Thyroid gland (tissue), 4 donors: ENCODE results near the gene PIK3CG. TPM values are rescaled to one million over a fixed set of nuclear protein-coding genes. Genes with fewer than 3 reads are reported as not detected.
"Not testable (repeated sequence)": the region's sequence is repeated elsewhere in the genome, so short reads cannot be mapped to it uniquely, and the experiment has no call there.

Source experiments
- DNase-seq, 2 donors: peaks; one replicate each; pipeline ENCODE4 v3.0.0-alpha.2; 2019
- H3K27ac ChIP-seq, 3 donors: fragments of 200-600 bp; sonication (generic); 1 replicate in 2 of 3; 2 replicates in 1 of 3; pipeline ENCODE4 v1.5.1; 2016 to 2019; ENCODE audit warnings: mild to moderate bottlenecking in 1 of 3, moderate library complexity in 1 of 3
- H3K27me3 ChIP-seq: fragments of 200-600 bp; sonication (generic); one replicate; pipeline ENCODE4 v1.5.1; 2019
- H3K36me3 ChIP-seq, 2 donors: fragments of 200-600 bp; sonication (generic); one replicate each; pipeline ENCODE4 v1.5.1; 2016 to 2019
- H3K4me1 ChIP-seq, 2 donors: fragments of 200-600 bp; sonication (generic); one replicate each; pipeline ENCODE4 v1.5.1; 2017 to 2019
- H3K4me3 ChIP-seq, 3 donors: fragments of 200-600 bp; sonication (generic); replicated peaks in 1 of 3; 1 replicate in 2 of 3; 2 replicates in 1 of 3; pipeline ENCODE4 v1.5.1; 2016; ENCODE audit warnings: mild to moderate bottlenecking in 1 of 3
- H3K9me3 ChIP-seq: fragments of 200-600 bp; sonication (generic); one replicate; pipeline ENCODE4 v1.5.1; 2017
- POLR2A ChIP-seq, 2 donors: fragments of 450-650 bp; IDR thresholded peaks; one replicate each; pipeline ENCODE4 v1.6.1; 2017; ENCODE audit warnings: antibody characterized with exemption in 2 of 2, mild to moderate bottlenecking in 2 of 2, moderate library complexity in 1 of 2
- WGBS, 2 donors: methylation state at CpG; one replicate each; pipeline ENCODE4 v1.1.5; 2017; 5-methylcytosine and 5-hydroxymethylcytosine counted together
- intact Hi-C: fragments of 100-400 bp; cut with DNase I; formaldehyde crosslinking; loops from one replicate; pipeline ENCODE4 v1.15.1; 2023
- total RNA-seq, 4 donors: library from RNA; depleted of rRNA; stranded (reverse); fragments of >200 nt; gene quantifications; one replicate each; pipeline ENCODE4 v1.2.3, GENCODE V29; 2016
- TF ChIP-seq, protein P1 (sequence below), 6 experiments: fragments of 200-600 bp in 3 of 6; fragments of 450-650 bp in 3 of 6; sonication (generic) in 3 of 6; IDR thresholded peaks; one replicate each; pipeline ENCODE4 v1.5.1; 2016 to 2019; ENCODE audit warnings: antibody characterized with exemption in 6 of 6, mild to moderate bottlenecking in 2 of 6, inconsistent platforms in 1 of 6, moderate library complexity in 1 of 6

PIK3CG gene
- total RNA-seq, 4 donors from 2014 or later = 2.2 to 4.3 (median 2.5) TPM

DNA sequence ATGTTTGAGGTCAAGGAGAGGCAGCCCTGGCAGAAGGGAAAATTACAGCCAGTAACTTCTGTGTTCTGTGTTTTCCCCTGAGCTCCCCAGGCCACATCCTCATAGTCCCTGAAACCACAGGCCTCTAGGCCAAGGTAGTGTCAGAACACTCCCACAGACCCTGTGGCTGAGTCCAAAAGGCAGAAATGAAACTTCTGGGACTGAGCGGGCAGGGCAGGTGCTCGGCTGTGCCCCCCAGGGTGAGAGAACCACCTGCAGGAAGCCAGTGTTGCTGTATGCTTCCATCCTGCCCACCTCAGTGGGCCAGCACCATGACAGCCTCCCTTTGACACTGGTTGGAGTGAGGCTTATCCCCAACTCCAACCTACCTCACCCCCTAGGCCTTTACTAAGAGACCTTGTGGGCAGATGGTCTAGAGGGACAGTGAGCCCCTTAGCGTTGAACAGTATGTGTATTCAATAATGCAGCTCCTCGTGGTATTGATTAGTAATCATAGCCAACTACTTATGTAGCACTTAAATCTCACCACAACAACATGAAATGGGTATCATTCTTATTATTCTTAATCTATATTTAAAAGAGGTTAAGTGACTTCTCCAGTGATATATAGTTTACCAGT is 30.3 kb downstream of the PIK3CG start:
- Histone ChIP-seq H3K4me1 (peaks cover 3% of the 10 kb centered on the region in 2 donors), H3K36me3 (no peaks in the 10 kb centered on the region), H3K4me3 (no peak overlapping the region), H3K27me3 (no peaks in the 10 kb centered on the region), H3K27ac (no peak overlapping the region), H3K9me3 (no peaks in the 10 kb centered on the region)
- no peak for DNase-seq
- TF ChIP-seq POLR2A (IDR thresholded peaks at IDR 0.05) = no peak
- TF ChIP-seq, protein P1, sequence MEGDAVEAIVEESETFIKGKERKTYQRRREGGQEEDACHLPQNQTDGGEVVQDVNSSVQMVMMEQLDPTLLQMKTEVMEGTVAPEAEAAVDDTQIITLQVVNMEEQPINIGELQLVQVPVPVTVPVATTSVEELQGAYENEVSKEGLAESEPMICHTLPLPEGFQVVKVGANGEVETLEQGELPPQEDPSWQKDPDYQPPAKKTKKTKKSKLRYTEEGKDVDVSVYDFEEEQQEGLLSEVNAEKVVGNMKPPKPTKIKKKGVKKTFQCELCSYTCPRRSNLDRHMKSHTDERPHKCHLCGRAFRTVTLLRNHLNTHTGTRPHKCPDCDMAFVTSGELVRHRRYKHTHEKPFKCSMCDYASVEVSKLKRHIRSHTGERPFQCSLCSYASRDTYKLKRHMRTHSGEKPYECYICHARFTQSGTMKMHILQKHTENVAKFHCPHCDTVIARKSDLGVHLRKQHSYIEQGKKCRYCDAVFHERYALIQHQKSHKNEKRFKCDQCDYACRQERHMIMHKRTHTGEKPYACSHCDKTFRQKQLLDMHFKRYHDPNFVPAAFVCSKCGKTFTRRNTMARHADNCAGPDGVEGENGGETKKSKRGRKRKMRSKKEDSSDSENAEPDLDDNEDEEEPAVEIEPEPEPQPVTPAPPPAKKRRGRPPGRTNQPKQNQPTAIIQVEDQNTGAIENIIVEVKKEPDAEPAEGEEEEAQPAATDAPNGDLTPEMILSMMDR (IDR thresholded peaks at IDR 0.05) = no peak
- intact Hi-C loops = no loop called here
- 92 to 95% methylated on average over 3 to 4 of the region's 4 CpGs for WGBS, 2 donors

DNA sequence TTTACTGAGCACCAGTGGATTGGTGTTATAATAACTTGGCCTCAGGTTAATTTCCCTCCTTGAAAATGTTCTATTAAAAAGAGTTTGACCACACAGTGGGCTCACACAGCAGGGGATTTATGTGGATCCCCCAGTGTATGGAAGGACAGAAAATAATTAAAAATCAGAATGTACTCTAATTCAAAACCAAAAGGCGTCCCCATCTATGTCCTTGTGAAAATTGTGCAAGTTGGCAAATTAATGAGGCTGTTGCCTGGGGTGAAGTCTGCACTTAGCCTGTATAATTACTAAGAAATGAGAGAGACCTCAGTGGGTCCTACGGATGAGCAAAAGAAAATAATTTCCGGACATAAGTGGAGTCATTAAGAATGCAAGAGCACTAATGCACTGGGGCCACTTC is 31.1 kb downstream of the PIK3CG start:
- Histone ChIP-seq H3K4me1 (peaks cover 3% of the 10 kb centered on the region in 2 donors), H3K9me3 (no peaks in the 10 kb centered on the region), H3K27me3 (no peaks in the 10 kb centered on the region), H3K4me3 (no peak overlapping the region), H3K36me3 (no peaks in the 10 kb centered on the region), H3K27ac (no peak overlapping the region)
- TF ChIP-seq POLR2A (IDR thresholded peaks at IDR 0.05) = no peak
- TF ChIP-seq, protein P1 (IDR thresholded peaks at IDR 0.05) = no peak
- WGBS, 2 donors = 54 to 56% methylated on average over 3 of the region's 3 CpGs
- DNase-seq = no peak
- intact Hi-C loops = no loop called here

DNA sequence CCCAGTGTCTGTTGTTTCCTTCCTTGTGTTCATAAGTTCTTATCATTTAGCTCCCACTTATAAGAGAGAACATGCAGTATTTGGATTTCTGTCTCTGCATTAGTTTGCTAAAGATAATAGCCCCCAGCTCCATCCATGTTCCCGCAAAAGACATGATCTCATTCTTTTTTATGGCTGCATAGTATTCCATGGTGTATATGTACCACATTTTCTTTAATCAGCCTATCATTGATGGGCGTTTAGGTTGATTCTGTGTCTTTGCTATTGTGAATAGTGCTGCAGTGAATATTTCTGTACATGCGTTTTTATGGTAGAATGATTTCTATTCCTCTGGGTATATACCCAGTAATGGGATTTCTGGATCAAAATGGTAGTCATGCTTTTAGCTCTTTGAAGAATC is 32.5 kb downstream of the PIK3CG start:
- H3K27ac ChIP-seq, H3K9me3 ChIP-seq, H3K4me3 ChIP-seq, intact Hi-C loops, DNase-seq, H3K4me1 ChIP-seq, H3K27me3 ChIP-seq, H3K36me3 ChIP-seq: not testable (repeated sequence)
- 95 to 98% methylated on average over 3 of the region's 3 CpGs for WGBS, 2 donors

DNA sequence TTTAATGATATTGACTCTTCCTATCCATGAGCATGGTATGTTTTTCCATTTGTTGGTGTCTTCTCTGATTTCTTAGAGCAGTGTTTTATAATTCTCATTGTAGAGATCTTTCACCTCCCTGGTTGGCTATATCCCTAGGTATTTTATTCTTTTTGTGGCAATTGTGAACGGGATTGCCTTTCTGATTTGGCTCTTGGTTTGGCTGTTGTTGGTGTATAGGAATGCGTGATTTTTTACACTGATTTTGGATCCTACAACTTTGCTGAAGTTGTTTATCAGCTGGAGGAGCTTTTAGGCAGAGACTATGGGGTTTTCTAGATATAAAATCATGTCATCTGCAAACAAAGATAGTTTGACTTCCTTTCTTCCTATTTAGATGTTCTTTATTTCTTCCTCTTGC is 33.9 kb downstream of the PIK3CG start:
- H3K27me3 ChIP-seq, DNase-seq, H3K4me1 ChIP-seq, H3K4me3 ChIP-seq, H3K27ac ChIP-seq, H3K36me3 ChIP-seq, H3K9me3 ChIP-seq, intact Hi-C loops: not testable (repeated sequence)
- whole genome bisulfite sequencing, 2 donors = 94% methylated on average over 2 of the region's 2 CpGs

DNA sequence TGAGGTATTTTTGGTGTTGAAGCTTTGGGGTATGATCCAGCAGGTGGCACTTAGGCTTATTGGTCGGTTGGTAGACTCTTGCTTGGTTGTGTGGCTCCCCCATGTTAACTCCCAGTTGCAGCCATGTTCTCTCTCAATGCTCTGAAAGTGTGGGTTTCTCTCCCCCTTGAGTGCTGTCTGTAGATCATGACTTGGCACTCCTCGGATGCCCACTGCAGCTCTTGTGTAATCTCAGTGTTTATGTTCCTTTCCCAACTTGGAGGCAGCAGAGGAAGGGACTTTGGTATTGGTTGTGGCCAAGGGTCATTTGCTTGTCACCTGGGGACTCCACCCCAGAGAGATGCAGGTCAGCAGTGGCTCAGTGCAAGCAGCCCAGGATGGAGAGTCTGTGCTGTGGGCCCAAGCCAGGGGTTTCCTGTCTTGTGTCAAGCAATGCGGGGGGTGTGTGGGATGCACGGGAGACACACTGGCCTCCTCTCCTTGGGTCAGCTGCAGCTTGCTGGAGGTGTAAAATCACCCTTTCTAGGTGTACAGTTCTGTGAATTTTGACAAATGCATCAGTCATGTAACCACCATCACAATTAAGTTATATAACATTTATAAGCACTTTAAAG is 36.9 kb downstream of the PIK3CG start:
- H3K9me3 ChIP-seq = no peaks in the 10 kb centered on the region
- no peak overlapping the region for H3K27ac ChIP-seq
- WGBS, 2 donors = 82 to 100% methylated on average over 4 of the region's 4 CpGs
- H3K4me3 ChIP-seq = no peak overlapping the region
- intact Hi-C loops = no loop called here
- TF ChIP-seq POLR2A (IDR thresholded peaks at IDR 0.05) = no peak
- TF ChIP-seq, protein P1 (IDR thresholded peaks at IDR 0.05) = no peak
- H3K4me1 ChIP-seq = no peaks in the 10 kb centered on the region
- H3K36me3 ChIP-seq = no peaks in the 10 kb centered on the region
- no peaks in the 10 kb centered on the region for H3K27me3 ChIP-seq
- DNase-seq = no peak

DNA sequence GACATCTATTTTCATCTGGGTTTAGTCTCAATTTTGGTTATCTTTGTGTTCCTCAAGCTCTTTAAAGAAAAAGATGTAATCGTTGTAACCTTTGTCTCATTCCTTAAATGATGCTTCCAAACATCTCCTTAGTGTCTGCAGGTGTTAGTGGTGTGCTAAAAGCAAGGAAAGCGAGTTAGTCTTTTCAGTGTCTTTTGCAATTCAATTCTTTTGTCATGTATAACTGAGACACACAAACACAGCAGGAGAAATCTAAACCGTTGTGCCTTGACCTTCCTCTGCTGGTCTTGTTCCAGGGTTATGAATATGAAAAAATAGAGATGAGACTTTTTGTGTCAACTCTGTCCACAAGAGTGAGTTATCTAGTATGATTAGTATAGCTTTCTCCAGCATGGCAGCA is 40.7 kb downstream of the PIK3CG start:
- WGBS, 2 donors = 45 to 53% methylated on average over 3 of the region's 3 CpGs
- Histone ChIP-seq H3K36me3 (no peaks in the 10 kb centered on the region), H3K4me1 (no peaks in the 10 kb centered on the region), H3K4me3 (no peak overlapping the region), H3K27me3 (no peaks in the 10 kb centered on the region), H3K9me3 (no peaks in the 10 kb centered on the region), H3K27ac (no peak overlapping the region)
- intact Hi-C loops = no loop called here
- TF ChIP-seq POLR2A (IDR thresholded peaks at IDR 0.05) = no peak
- TF ChIP-seq, protein P1 (IDR thresholded peaks at IDR 0.05) = no peak
- DNase-seq = no peak
